Activated T-helper 2 cell treated with anti-CD3 and anti-CD28 coated beads, Interferon-gamma antibody, Interleukin-2, Interleukin-4, amounts not matched to agents 10 μg/mL and 5 μg/mL and 100 μg/mL, durations not matched to agents 14 hours and 24 hours and 36 hours (primary cell): ENCODE data around the gene ELAVL4. TPM values are rescaled to one million over a fixed set of nuclear protein-coding genes. Genes with fewer than 3 reads are reported as not detected.

Experiments used
- DNase-seq: peaks from one replicate; pipeline ENCODE4 v3.0.0; 2021; ENCODE audit warnings: low spot score
- H3K27ac Mint-ChIP-seq: one replicate; pipeline ENCODE4 v1.8.0; 2021; ENCODE audit warnings: mixed read lengths
- H3K27me3 Mint-ChIP-seq: one replicate; pipeline ENCODE4 v1.8.0; 2021; ENCODE audit warnings: low read depth, mixed read lengths
- H3K36me3 Mint-ChIP-seq: one replicate; pipeline ENCODE4 v1.8.0; 2021; ENCODE audit warnings: low read depth, mixed read lengths
- H3K4me1 Mint-ChIP-seq: one replicate; pipeline ENCODE4 v1.8.0; 2021; ENCODE audit warnings: low read depth, mixed read lengths
- H3K4me3 Mint-ChIP-seq: one replicate; pipeline ENCODE4 v1.8.0; 2021; ENCODE audit warnings: low read depth, mild to moderate bottlenecking, moderate library complexity, mixed read lengths
- H3K9me3 Mint-ChIP-seq: one replicate; pipeline ENCODE4 v1.8.0; 2021; ENCODE audit warnings: mixed read lengths
- intact Hi-C: fragments of 100-400 bp; cut with micrococcal nuclease; formaldehyde crosslinking; loops from one replicate; pipeline ENCODE4 v1.15.1; 2023
- total RNA-seq: library from RNA; stranded (reverse); gene quantifications from 2 replicates; pipeline ENCODE4 v1.2.3, GENCODE V29; 2022

Gene ELAVL4
- total RNA-seq, 1 donor from 2014 or later, result not detected

DNA sequence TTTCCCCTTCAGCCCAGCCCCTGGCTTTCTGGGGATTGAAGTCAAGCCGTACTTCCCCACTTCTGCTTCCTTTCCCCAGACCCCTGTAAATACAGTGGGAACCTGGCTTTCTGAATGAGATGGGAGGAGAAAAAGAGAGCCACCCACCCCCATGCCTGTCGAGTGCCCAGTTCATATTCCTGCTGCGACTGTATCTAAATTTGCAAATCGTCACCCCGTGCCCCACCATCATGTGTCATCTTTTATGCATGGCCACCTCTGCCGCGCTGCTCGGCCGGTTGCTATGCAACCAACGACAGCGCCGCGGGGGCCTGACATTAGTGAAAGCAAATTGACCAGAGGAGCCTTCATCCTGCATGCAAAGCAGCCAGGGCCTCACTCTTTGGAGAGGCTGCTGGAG is 143.0 kb downstream of the ELAVL4 start:
- no peak for DNase-seq

DNA sequence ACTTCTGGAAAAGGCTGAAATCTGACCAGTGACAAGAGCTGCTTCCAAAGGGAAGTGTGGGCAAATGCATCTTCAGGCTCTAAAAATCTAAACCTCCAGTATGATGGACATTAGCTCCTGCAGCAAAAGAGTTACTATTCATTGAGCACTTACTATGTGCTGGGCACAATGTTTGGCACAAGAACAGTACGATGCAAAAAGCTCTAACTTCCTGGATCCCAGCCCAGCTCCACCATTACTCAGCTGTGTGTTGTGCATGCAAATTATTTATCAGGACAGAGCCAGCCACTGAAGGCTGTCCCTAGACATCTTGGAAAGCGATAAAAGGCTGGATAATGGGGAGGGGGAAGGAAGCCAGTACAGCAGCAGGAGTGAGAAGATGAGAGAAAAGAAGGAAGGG is 143.5 kb downstream of the ELAVL4 start:
- intact Hi-C loops, result no loop called here
- H3K4me1 Mint-ChIP-seq, result no peaks in the 10 kb centered on the region
- H3K4me3 Mint-ChIP-seq, result no peak overlapping the region
- no peak overlapping the region for H3K27ac Mint-ChIP-seq
- no peak for DNase-seq
- H3K36me3 Mint-ChIP-seq, result no peaks in the 10 kb centered on the region
- no peaks in the 10 kb centered on the region for H3K9me3 Mint-ChIP-seq
- H3K27me3 Mint-ChIP-seq, result no peaks in the 10 kb centered on the region

More for the DNA sequence above, 143.0 kb downstream of the ELAVL4 start:
- Mint-ChIP-seq H3K27ac (no peak overlapping the region), H3K4me3 (no peak overlapping the region), H3K4me1 (no peaks in the 10 kb centered on the region), H3K36me3 (no peaks in the 10 kb centered on the region), H3K9me3 (no peaks in the 10 kb centered on the region), H3K27me3 (no peaks in the 10 kb centered on the region)
- intact Hi-C loops, result no loop called here

Other genes with a start within 250 kb of the ELAVL4 start
- not detected in 2 replicates for gene AGBL4, start 85.0 kb upstream of the ELAVL4 start, total RNA-seq